Measurements from ENCODE around the gene TYSND1.
"Not testable (repeated sequence)": the region's sequence is repeated elsewhere in the genome, so short reads cannot be mapped to it uniquely, and the experiment has no call there.

TYSND1 gene

DNA sequence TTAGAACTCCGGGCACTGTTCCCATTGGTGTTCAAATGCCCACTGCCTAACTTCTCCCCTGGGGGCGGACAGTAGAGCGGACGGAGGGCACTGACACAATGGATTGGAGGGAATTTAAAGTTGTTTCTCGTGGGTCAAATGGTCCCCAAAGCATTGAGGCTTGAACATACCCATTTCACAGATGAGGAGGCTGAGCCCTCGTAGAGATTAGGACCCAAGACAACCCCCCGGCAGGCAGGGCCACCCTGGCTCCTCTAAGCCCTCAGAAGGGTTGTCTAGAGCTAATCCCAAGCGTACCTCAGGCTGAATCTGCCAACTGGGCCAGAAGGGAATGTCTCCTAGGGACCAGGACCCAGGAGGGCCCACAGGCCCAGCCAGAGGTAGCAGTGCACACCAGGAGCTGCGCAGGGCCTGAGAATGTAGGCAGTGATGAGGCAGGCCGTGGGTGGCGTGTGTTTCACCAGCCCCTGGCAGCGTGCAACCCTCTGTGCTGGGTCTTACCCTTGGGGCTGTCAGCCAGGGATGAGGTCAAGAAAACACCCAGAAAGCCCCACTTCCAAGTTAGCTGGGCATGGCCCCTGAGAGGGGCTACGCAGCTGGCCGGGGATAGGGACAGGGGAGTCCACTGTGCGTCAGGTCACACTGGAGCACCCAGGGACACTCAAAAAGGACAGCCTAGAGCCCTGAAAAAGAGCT is 19.7 kb downstream of the TYSND1 start:
- no peak for TF ChIP-seq SPI1 (IDR thresholded peaks at IDR 0.05; ENCODE audit: low read depth, low read length)
- TF ChIP-seq POLR2AphosphoS5 (IDR thresholded peaks at IDR 0.05; ENCODE audit: low read depth, low read length), result no peak
- TF ChIP-seq PAX5 (IDR thresholded peaks at IDR 0.05; ENCODE audit: insufficient read depth, low read length, severe bottlenecking), result no peak
- no peak for TF ChIP-seq POU2F2 (IDR thresholded peaks at IDR 0.05; ENCODE audit: low read depth, low read length)
- no peak for TF ChIP-seq POLR2A (IDR thresholded peaks at IDR 0.05; ENCODE audit: low read depth, low read length)
- no peak for TF ChIP-seq TAF1 (IDR thresholded peaks at IDR 0.05; ENCODE audit: low read depth, low read length)
- no peak for DNase-seq (ENCODE audit: insufficient read length, low spot score)
- no peak for FAIRE-seq

DNA sequence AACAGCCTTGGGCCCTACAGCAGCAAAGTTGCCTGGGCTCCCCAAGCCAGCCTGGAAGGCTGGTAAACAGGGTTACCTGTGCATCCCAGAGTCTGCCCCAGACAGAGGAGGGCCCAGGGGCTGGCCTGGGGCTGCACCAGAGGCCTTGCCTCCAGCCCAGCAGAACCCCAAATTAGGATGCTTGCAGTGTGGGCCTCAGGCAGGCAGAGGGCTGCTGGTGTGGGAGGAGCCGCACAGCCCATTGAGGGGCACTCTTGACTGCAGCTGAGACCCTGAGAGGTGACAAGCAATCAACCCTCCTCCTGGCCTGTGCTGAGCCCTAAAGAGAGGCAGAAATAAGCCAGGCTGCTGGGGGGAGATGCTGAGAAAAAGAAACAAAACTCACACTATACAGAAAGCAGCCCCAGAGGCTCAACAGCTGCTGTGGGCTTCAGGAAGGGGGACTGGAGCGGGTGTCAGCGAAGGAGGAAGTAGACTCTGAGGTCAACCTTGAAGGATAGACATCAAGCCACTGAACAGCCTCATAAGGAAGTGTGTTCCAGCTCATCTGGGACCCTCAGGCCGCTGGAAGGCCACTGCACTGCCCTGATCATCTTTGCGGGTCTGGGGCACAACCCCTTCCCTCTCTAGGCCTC is 20.5 kb downstream of the TYSND1 start:
- FAIRE-seq (no peak), DNase-seq (ENCODE audit: insufficient read length, low spot score) (no peak)
- no peak for TF ChIP-seq POU2F2 (IDR thresholded peaks at IDR 0.05; ENCODE audit: low read depth, low read length)
- TF ChIP-seq TAF1 (IDR thresholded peaks at IDR 0.05; ENCODE audit: low read depth, low read length), result no peak
- TF ChIP-seq POLR2A (IDR thresholded peaks at IDR 0.05; ENCODE audit: low read depth, low read length), result no peak
- no peak for TF ChIP-seq SPI1 (IDR thresholded peaks at IDR 0.05; ENCODE audit: low read depth, low read length)
- no peak for TF ChIP-seq POLR2AphosphoS5 (IDR thresholded peaks at IDR 0.05; ENCODE audit: low read depth, low read length)
- no peak for TF ChIP-seq PAX5 (IDR thresholded peaks at IDR 0.05; ENCODE audit: insufficient read depth, low read length, severe bottlenecking)

- DNase-seq (ENCODE audit: insufficient read length, low spot score) (no peak), FAIRE-seq (no peak)
- no peak for TF ChIP-seq POLR2AphosphoS5 (IDR thresholded peaks at IDR 0.05; ENCODE audit: low read depth, low read length)
- no peak for TF ChIP-seq PAX5 (IDR thresholded peaks at IDR 0.05; ENCODE audit: insufficient read depth, low read length, severe bottlenecking)
- TF ChIP-seq SPI1 (IDR thresholded peaks at IDR 0.05; ENCODE audit: low read depth, low read length), result no peak
- TF ChIP-seq POLR2A (IDR thresholded peaks at IDR 0.05; ENCODE audit: low read depth, low read length), result no peak
Measured at GRCh38 chr10:70124918-70125317, 21.6 kb downstream of the TYSND1 start.

DNA sequence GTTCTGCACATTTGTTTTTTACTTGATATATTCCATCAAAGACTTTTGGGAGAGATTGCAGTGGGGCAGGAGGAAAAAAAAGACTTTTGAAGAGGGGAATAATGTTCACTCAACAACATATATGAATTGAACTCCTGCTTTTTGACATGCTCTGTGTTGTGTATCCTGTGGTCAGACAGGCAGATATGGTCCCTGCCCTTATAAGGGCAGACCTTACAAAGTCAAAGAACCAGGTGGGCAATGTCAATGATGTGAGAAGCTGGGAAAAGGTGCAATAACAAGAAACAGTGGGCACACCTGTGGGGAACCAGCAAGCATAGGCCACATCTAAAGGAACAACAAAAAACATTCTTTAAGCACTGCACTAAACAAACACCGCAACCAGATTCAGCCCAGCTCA is 22.1 kb downstream of the TYSND1 start:
- FAIRE-seq, result no peak
- no peak for DNase-seq (ENCODE audit: insufficient read length, low spot score)
- no peak for TF ChIP-seq PAX5 (IDR thresholded peaks at IDR 0.05; ENCODE audit: insufficient read depth, low read length, severe bottlenecking)
- no peak for TF ChIP-seq TAF1 (IDR thresholded peaks at IDR 0.05; ENCODE audit: low read depth, low read length)
- no peak for TF ChIP-seq POLR2AphosphoS5 (IDR thresholded peaks at IDR 0.05; ENCODE audit: low read depth, low read length)
- TF ChIP-seq POU2F2 (IDR thresholded peaks at IDR 0.05; ENCODE audit: low read depth, low read length), result no peak
- no peak for TF ChIP-seq POLR2A (IDR thresholded peaks at IDR 0.05; ENCODE audit: low read depth, low read length)
- TF ChIP-seq SPI1 (IDR thresholded peaks at IDR 0.05; ENCODE audit: low read depth, low read length), result no peak

DNA sequence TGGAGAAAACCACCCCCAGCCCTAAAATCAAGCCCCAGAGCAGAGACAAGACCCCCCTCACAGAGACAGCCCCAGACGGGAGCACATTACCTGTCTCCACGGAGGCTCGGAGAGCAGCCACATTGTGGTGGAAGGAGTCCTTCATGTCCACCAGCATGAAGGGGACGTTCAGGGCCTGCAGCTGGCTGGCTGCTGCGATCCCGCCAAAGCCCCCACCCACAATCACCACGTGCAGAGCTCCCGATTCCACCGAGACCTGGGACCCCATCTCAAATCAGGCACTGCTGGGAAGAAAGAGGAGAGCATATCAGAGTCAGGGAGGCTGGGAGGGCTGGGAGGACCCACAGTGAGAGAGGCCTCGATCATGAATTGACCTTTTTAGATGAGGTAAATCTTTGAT is 22.7 kb downstream of the TYSND1 start:
- no peak for TF ChIP-seq TAF1 (IDR thresholded peaks at IDR 0.05; ENCODE audit: low read depth, low read length)
- no peak for TF ChIP-seq POLR2AphosphoS5 (IDR thresholded peaks at IDR 0.05; ENCODE audit: low read depth, low read length)
- no peak for TF ChIP-seq PAX5 (IDR thresholded peaks at IDR 0.05; ENCODE audit: insufficient read depth, low read length, severe bottlenecking)
- TF ChIP-seq SPI1 (IDR thresholded peaks at IDR 0.05; ENCODE audit: low read depth, low read length), result no peak
- no peak for TF ChIP-seq POLR2A (IDR thresholded peaks at IDR 0.05; ENCODE audit: low read depth, low read length)
- no peak for TF ChIP-seq POU2F2 (IDR thresholded peaks at IDR 0.05; ENCODE audit: low read depth, low read length)
- FAIRE-seq (no peak), DNase-seq (ENCODE audit: insufficient read length, low spot score) (no peak)

DNA sequence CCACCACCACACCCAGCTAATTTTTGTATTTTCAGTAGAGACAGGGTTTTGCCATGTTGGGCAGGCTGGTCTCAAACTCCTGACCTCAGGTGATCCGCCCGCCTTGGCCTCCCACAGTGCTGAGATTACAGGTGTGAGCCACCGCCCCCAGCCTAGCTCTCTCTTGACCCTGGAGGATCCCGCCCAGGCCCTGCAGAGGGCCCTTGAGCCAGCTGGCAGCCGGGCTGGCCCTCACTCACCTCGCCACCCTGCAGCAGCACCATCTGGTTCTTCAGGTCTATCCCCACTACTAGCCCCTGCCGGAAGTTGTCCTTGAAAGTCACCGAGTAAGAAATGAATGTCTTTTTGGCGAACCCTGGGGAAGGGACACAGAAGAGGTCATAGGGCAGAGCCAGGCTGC is 23.3 kb downstream of the TYSND1 start:
- not testable (repeated sequence) for DNase-seq (ENCODE audit: insufficient read length, low spot score); FAIRE-seq

DNA sequence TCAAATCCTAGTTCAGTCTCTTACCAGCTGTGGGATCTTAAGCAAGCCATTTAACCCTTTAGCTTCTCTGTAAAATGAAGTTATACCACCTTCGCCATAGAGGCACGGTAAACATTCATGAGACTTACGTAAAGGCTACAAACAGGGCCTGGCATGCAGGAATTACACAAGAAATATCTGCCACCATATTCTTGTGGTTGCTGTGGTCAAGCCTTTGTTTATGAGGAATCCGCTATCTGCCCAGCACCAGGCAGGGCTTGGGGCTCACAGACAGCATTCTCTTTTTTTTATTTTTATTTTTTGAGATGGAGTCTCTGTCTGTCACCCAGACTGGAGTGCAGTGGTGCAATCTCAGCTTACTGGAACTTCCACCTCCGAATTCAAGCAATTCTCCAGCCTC is 23.8 kb downstream of the TYSND1 start:
- DNase-seq (ENCODE audit: insufficient read length, low spot score) (no peak), FAIRE-seq (no peak)
- no peak for TF ChIP-seq SPI1 (IDR thresholded peaks at IDR 0.05; ENCODE audit: low read depth, low read length)
- no peak for TF ChIP-seq POLR2A (IDR thresholded peaks at IDR 0.05; ENCODE audit: low read depth, low read length)
- TF ChIP-seq POLR2AphosphoS5 (IDR thresholded peaks at IDR 0.05; ENCODE audit: low read depth, low read length), result no peak
- no peak for TF ChIP-seq TAF1 (IDR thresholded peaks at IDR 0.05; ENCODE audit: low read depth, low read length)
- TF ChIP-seq POU2F2 (IDR thresholded peaks at IDR 0.05; ENCODE audit: low read depth, low read length), result no peak
- TF ChIP-seq PAX5 (IDR thresholded peaks at IDR 0.05; ENCODE audit: insufficient read depth, low read length, severe bottlenecking), result no peak

DNA sequence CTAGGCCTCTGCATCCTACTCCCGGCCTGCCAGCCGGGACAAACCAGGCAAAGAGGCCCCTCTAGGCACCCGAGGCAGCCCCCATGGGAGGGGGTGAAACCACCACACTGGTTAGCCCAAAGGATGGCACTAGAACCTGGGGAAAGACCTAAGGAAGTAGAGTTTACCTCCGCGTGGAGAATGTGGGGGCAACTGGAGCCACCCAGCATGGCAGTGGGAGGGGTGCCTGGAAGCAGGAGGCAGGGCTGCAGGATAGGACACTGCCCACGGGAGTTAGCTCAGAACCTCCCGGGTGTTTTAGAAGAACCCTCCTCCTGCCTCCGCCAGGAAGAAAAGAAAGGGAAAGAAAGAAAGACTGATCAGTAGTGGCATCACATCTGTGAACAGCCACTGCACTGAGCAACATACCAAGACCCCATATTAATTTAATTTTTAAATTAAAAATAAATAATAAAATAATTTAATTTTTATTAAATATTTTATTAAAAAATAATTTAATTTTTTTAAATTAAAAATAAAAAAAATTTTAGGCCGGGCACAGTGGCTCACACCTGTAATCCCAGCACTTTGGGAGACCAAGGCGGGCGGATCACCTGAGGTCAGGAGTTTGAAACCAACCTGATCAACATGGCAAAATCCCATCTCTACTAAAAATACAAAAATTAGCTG is 25.1 kb downstream of the TYSND1 start:
- FAIRE-seq, result no peak

DNA sequence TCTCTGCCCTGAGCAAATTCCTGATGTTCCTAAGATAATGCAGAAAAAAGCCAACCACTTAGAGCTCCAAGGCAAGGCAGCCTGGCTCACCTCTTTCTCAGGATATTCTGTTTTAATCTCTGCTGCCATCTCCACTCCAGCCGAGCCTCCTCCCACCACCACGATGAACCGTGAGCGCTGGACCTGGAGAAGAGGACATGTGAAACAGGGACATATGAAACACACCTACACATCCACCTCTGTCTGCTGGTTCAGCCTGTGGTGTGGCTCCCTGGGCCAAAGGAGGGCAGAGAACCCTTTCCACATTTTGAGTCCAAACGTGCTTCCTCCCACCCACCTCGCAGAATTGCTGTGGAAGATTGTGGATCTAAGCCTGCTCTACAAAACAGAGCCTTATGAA is 26.1 kb downstream of the TYSND1 start:
- no peak for TF ChIP-seq POLR2AphosphoS5 (IDR thresholded peaks at IDR 0.05; ENCODE audit: low read depth, low read length)
- TF ChIP-seq TAF1 (IDR thresholded peaks at IDR 0.05; ENCODE audit: low read depth, low read length), result no peak
- TF ChIP-seq SPI1 (IDR thresholded peaks at IDR 0.05; ENCODE audit: low read depth, low read length), result no peak
- TF ChIP-seq POLR2A (IDR thresholded peaks at IDR 0.05; ENCODE audit: low read depth, low read length), result no peak
- TF ChIP-seq PAX5 (IDR thresholded peaks at IDR 0.05; ENCODE audit: insufficient read depth, low read length, severe bottlenecking), result no peak
- TF ChIP-seq POU2F2 (IDR thresholded peaks at IDR 0.05; ENCODE audit: low read depth, low read length), result no peak
- no peak for FAIRE-seq
- DNase-seq (ENCODE audit: insufficient read length, low spot score), result no peak

More for the DNA sequence above, 25.1 kb downstream of the TYSND1 start:
- TF ChIP-seq POLR2A (IDR thresholded peaks at IDR 0.05; ENCODE audit: low read depth, low read length), result no peak
- no peak for TF ChIP-seq SPI1 (IDR thresholded peaks at IDR 0.05; ENCODE audit: low read depth, low read length)
- TF ChIP-seq PAX5 (IDR thresholded peaks at IDR 0.05; ENCODE audit: insufficient read depth, low read length, severe bottlenecking), result no peak
- TF ChIP-seq TAF1 (IDR thresholded peaks at IDR 0.05; ENCODE audit: low read depth, low read length), result no peak
- no peak for TF ChIP-seq POU2F2 (IDR thresholded peaks at IDR 0.05; ENCODE audit: low read depth, low read length)
- TF ChIP-seq POLR2AphosphoS5 (IDR thresholded peaks at IDR 0.05; ENCODE audit: low read depth, low read length), result no peak
- DNase-seq (ENCODE audit: insufficient read length, low spot score), result no peak
